GM18499 (cell line): ENCODE results near the gene PAPSS2.

Source experiments
- ATAC-seq: cut with Tn5 transposase; IDR thresholded peaks from one replicate; pipeline ENCODE4 v1.9.1; 2021; ENCODE audit warnings: moderate number of reproducible peaks; ENCODE audit not compliant: insufficient read depth, unreplicated experiment

The PAPSS2 gene

DNA sequence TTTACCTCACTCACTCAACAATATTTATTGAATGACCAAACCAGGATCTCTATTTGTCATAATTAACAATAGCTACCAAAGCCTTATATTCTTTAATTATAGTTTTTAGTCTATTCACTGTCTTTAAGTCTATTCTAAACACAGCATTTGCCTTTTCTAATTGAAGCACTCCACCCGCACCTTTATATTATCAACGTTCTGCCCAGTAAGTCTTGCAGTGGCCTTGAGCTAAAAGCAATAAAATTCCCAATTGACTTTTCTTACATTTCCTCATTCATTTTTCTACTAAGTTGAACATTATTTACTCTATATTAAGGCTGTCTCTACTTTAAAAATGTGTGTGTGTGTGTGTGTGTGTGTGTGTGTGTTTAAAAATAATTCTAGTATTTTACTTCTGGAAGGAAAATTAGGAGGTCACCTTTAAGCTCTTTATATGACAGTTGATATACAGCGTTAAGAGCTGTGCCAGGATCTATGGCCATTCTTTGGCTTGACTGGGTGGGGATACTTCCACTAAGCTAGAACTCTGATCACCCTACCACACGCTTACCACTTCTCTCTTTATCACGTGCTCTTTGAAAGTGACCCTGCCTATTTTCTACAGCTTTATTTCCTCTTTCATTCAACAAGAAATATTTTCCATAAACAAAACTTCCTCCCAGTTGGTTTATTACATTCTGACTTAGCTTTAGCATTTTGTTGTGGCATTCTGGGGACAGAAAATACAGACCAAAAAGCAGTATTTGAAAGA is 8.8 kb downstream of the PAPSS2 start:
- ATAC-seq, result no peak

DNA sequence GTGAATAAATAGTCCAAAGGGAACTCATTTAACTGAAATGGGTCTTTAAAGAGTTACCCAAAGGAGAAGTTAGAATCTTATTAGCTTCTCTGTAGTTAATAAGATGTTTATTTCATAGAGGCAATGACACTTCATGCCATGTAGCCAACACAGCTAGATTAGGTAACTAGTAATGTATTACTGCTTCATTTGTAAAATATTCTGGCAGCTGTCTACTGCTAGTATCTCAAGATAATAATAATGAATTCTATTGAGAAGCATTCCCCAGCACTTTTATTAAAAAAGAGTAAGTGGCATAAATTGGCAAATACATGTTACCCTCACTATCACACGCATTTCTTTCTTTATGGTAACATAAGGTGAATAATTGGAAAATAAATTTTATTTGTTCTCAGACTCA is 10.1 kb downstream of the PAPSS2 start:
- no peak for ATAC-seq

DNA sequence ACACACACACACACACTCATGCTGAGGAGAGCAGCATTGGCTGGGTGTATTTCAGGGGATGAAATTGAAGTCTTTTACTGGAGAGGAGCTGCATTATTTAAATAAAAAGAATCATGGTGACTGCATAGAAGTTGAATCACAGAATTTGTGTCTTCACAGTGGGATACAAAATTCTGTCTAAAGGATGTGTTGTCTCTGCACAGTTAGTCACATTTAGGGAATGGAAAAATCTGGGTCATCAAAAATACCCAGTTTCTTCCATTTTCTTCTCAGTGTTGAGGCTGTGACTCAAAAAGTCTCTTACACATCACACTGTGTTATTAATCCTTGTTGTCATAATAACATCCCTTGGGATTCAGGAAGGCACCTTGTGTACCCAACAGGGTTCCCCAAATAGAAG is 10.9 kb downstream of the PAPSS2 start:
- ATAC-seq, result no peak

DNA sequence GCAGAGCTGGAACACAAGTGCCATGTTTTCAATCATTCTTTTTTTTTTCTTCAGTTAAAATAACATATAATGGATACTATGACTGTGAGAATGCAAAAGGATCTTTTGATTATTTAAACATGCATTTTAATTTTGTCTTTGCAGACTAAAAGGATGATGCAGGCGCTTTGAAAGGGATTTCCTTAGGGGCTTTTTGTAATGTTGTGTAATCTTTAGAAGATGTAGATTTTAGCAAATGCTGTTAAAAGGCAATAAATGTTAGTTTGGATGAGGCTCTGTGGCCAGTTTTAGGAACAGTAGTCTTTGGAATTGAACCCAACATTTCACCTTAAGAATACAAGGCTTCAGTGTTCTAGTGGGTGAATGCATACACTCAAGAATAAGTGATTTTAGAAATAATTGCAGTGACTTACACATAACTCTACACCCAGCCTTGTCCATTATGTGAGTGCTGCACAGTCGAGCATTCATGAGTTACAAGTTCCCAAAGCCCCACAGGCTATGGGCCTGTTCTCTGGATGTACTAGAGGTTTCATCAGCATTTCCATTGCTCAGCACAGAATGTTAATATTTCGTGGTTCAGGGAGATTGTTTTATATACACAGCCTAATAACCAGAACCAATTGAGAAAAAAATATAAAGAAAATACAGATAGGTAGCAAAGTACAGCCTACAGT is 11.6 kb downstream of the PAPSS2 start:
- ATAC-seq, result no peak

DNA sequence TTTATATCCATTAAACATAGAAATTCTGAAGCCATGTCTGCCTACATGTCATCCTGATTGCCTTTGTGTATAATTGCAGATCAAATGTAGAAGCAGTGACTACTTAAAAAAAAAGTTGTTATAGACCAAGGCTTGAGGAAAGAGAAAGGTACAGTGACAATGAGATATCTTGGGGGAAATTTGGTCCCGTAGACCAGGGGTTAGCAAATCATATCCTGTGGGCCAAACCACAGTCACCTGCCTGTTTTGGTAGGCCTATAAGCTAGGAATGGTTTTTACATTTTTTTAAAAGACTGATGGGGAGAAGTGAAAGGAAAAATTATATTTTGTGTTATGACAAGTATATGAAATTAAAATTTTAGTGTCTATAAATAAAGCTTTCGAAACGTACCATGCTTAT is 12.9 kb downstream of the PAPSS2 start:
- no peak for ATAC-seq

DNA sequence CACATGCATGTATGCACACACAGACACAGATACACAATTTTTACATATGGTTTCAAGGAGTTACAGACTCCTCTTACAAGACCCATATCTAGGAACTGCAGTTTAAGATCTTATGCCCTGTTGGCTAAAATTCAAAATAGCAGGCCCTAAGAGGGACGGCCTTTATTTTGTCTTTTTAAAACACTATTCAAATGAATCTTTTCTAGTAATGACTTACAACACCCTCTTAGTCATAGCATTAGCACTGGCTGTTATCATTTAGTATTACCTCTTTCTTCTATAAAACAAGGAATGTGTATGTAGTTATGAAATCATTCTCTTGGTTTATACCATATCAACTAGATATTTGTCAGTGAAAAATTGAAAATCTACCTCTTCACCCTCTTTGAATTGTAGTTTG is 15.3 kb downstream of the PAPSS2 start:
- ATAC-seq, result no peak

DNA sequence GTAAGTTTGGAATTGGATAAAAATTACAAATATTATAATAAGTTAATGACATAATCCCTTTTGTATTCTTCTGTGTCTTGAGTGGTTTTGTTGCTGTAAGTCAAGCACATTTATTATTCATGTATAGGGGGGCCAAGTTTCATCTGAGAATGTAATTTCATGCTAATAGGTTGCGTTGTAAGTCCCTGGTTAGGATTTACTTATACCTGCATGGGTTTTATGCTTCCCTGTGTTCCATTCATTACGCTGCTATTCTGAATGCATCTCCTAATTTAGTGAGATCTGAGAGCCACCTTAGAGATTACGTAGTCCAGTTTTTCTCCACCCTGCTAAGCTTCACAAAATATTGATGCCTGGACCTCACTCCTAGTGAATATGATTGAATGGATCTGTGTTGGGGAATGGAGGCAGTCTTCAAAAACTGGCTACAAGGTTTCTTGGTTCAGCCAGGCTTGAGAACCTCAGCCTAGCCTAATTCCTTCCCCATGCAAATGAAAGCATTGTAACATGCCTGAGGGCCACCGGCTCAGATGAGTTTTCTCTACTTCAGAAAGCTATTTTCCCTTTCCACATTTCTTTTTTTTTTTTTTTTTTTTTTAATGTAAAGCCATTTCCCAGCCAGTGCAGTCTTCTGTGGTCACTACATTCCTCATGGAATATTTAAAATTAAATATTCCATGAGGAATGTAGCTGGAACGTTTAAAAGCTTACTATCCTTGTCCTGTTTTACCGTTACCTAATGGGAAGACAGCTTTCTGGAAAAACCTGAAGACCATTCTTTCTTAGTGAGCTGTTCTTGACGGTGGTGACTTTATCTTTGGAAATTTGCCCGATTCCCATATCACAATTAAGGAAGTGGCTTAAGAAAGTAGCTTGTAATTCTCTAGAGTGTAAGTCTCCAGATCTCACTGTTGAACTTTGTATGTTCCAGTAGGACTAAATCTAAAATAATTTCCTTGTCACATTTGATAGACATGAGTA is 16.0 kb downstream of the PAPSS2 start:
- no peak for ATAC-seq

DNA sequence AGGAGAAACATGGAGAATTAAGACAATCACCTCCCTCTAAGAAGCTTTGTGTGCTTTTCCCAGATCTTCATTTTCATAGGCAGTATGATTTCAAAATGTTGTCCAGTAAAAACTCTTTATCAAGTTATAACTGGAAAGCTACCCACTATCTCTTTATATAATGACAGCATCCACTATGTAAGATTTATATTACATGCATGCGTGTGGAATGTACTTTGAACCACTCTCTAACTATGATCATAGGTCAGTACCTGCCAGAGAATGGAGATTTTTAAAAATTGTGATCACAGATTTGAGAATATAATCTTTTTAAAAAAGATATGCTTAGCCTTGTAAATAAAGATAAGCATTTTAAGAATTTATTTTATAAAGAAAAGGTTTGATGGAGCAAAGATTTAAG is 17.9 kb downstream of the PAPSS2 start:
- no peak for ATAC-seq

DNA sequence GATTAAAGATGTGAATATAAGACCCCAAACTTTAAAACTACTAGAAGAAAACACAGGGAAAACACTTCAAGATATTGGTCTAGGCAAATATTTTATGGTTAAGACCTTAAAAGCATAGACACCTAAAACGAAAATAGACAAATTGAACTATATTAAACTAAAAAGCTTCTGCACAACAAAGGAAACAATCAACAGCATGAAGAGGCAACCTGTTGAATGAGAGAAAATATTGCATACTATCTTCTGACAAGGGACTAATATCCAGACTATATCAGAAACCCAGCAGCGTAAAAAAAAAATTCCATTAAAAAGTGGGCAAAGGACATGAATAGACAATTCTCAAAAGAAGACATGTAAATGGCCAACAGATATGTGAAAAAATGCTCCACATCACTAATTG is 18.6 kb downstream of the PAPSS2 start:
- ATAC-seq, result no peak

DNA sequence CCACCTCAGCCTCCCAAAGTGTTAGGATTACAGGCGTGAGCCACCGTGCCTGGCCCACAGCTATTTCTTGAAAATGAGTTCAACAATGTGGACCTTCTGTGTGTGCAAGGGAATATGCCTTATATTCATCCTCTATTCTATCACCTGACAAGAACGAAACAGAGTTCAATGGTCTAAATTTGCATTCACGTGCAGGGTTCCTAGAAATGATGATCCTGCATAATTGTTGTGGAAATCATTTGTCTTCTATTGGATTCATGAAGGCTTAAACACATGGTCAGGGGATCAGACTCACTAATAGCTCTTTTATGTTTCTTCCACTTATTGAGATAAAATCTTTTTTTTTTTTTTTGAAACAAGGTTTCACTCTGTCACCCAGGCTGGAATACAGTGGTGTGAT is 23.7 kb downstream of the PAPSS2 start:
- no peak for ATAC-seq

DNA sequence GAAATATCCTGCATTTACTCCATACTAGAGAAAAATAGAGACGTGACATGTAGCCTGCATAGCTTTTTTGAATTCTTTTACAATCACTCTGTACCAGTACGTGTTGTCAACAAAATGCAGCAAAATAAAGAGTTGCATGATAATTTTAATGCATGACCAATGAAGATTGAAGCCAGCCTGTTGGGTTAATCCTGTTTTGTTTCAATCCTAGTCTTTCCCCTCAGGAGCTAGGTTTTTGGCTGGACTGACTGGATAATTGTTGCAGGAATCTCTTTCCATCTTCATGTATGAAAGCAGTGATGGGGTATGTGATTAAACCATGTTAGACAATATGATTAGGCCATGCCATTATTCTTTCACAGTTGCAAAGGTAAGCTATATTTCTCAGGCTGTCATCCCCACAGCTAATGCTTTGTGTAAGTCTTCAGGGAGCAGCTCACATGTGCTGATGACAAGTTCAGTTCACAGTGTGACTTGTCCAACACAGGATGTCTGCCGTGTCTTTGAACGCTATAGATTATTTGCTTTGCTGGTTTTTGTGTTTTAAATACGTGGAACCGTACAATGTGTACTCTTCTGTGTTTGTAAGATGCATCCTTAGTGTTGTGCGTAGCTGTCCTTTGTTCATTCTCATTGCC is 24.4 kb downstream of the PAPSS2 start:
- no peak for ATAC-seq

DNA sequence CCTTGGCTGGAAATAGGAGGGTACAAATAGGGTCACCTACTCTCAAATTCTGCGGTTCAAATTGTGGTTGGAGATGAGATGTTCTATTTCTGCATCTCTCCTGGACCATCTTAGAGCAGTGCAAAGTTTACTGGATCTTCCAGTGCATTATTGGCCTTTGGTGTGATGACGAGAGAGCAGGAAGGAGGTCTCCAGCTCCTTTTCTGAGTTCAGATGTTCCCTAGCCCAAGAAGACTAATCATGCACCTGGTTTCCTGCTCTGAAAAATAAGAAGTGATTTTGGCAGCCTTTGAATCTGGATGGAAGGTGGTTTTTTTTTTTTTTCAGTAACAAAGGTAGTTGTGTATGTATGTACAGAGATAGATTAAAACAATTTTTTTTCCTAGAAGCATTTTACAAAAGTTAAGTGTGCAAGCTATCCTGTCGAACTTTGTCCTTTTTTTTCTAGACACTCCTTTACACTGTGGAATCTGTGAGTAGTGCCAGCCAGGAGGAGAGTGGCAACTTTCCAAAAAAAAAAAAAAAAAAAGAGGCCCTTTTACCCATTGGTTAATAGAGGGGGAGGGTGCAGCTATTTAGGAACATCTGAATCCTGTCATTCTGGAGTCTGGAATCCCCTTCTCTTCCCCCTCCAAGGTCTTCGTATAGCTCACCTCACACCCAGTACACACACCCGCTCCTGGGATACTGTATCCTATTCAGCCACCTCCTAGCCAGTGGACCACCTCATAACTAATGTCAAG is 26.3 kb downstream of the PAPSS2 start:
- ATAC-seq, result no peak

DNA sequence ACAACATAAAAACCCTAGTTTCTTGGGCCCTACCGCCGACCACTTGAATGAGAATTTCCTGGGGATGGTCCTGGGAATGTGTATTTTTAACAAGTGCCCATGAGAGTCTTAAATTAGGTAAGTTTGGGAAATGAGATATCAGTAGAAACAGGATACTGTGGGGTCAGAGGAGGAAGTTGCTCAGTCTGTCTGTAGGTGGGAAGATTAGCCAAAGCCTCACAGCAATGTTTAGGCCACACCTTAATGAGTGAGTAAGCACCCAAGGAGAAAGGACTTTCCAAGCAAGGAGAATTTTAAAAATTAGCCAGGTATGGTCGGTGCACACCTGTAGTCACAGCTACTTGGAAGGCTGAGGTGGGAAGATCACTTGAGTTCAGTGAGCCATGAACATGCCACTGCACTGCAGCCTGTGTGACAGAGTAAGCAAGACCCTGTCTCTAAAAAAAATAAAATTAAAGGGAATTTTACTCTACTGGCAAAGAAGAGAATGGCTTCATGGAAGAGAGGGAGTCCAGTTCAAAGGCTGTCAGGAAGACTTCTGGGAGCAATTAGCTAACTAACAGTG is 31.9 kb downstream of the PAPSS2 start:
- no peak for ATAC-seq

DNA sequence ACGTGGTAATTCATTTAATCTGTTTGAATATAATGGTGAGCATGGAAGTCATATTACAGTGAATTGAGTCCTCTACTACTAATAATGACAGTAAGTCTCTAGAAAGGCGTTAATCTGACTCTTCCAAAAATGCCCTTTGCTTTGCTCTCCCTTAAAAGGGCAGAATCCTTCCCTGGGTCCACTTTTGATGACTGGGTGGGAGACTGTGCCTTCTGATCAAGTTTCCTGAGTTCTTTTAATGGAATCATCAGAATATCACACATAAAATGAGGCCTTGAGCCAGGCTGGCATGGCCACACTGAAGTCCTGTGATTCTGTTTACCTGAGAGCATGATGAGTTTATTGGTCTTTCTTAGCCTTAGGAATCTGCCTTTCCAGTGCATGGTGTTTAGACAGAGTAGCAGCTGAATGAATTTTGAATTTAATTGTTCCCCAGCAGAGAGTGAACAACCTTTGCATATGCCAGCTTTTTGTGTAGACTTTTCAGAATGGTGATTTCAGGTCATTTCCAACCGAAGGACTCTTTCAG is 33.3 kb downstream of the PAPSS2 start:
- ATAC-seq, result no peak

DNA sequence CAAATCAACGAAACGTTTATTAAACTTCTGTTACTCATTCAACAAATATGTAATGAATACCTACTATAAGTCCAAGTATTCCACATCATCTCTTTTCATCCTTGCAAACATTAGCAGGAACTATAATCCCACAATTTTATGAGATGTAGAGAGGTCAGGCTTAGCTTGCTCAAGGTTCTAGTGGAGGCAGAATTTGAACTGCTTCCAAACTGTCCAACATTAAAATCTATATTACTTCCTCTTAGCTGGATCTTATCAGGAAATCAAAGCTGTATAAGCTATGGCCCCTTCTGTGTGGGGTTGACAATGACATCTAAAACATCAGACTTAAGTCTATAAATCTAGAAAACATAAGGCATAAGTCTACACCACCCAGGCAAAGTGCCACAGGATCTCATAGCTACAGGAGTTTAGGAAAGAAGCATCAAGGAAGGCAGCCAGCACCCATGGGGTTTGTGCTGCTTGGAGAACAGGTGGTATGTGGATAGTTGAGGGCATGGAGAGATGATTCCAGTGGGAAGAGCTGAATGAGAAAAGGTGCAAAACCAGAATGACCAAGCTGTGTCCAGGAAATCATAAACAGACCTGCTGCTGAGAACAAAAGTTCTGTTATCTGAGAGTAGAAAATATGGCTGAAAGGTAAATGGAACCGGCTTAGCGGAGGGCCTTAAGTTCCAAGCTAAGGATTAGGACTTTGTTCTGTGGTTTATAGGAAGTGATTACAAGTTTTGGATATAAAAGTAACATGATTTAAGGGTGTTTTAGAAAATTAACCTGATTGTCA is 34.5 kb downstream of the PAPSS2 start:
- ATAC-seq, result no peak

DNA sequence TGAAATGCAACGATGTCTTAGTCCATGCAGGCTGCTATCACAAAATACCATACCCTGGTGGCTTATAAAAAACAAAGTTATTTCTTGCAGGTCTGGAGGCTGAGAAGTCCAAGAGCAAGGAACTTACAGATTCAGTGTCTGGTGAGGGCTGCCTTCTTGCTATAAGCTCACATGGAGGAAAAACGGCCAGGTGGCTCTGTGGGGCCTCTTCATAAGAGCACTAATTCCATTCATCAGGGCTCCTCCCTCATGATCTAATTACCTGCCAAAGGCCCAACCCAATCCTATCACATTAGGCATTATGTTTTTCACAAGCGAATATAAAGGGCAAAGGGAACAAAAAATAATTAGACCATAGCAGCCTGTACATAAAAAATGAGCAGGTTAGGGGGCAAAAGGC is 35.4 kb downstream of the PAPSS2 start:
- no peak for ATAC-seq

DNA sequence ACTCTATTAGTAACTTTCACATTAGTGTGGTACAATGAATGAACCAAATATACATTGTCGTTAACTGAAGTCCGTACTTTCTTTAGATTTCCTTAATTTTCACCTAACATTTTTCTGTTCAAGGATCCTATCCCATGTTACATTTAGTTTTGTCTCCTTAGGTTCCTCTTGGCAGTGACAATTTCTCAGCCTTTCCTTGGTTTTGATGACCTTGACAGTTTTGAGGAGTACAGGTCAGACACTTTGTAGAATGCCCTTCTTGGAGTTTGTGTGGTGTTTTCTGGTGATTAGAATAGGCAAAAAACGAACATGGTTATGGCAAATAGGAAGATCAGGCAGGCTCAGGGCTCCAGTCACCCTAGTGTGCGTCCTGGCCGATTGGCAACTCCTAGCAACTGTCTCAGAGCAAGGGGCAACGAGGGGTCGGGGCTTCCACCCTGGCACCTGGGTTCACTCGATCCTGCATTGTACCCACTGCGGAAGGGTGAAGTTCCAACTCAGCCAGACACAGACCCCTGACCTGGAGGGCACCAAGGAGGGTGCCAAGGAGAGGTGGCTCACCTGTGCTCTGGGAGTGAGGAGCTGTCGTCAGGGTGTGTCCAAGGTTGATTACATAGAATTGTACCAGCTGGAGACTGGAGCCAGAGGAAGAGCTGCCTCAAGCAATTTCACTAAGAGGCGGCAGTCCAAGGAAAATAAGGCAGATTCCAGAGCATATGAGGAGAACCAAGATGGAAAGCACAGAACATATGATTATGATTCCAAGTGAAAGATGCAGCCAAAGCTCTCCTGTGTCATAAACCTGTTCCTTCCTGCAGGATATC is 37.5 kb downstream of the PAPSS2 start:
- ATAC-seq, result no peak
